HL-60 (cell line): ENCODE data around the gene SHB.

Source experiments
- CTCF ChIP-seq: IDR thresholded peaks from one replicate; pipeline ENCODE4 v1.5.1; 2011; ENCODE audit warnings: low read length, control low read depth, inconsistent platforms; ENCODE audit not compliant: insufficient read depth
- REST ChIP-seq: IDR thresholded peaks from 2 replicates; pipeline ENCODE4 v1.6.1; 2012; ENCODE audit warnings: low read depth; ENCODE audit not compliant: insufficient replicate concordance

- TF ChIP-seq REST, result no peak
- TF ChIP-seq CTCF, result no peak
Observed at GRCh38 chr9:38000735-38001134, 68.3 kb downstream of the SHB start.
